Measurements from ENCODE around the gene ADK.

ADK gene

DNA sequence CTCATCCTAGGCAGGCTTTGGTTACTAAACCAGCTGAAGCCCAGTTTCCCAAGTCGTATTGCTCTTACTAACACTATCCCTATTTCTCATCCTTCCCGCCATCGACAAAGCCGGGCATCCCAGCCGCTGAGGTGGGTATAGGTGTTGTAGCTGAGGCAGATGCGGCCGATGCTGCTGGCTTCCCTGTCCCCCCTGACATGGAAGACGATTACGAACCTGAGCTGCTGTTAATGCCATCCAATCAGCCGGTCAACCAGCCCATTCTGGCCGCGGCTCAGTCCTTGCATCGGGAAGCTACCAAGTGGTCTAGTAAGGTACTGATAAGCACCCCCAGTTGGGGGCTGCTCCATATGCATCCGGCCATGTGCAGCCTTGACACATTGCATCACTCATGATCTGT lies 39.2 kb upstream of the ADK start:
- no peak overlapping the region for H3K27ac ChIP-seq
- TF ChIP-seq, protein P1, sequence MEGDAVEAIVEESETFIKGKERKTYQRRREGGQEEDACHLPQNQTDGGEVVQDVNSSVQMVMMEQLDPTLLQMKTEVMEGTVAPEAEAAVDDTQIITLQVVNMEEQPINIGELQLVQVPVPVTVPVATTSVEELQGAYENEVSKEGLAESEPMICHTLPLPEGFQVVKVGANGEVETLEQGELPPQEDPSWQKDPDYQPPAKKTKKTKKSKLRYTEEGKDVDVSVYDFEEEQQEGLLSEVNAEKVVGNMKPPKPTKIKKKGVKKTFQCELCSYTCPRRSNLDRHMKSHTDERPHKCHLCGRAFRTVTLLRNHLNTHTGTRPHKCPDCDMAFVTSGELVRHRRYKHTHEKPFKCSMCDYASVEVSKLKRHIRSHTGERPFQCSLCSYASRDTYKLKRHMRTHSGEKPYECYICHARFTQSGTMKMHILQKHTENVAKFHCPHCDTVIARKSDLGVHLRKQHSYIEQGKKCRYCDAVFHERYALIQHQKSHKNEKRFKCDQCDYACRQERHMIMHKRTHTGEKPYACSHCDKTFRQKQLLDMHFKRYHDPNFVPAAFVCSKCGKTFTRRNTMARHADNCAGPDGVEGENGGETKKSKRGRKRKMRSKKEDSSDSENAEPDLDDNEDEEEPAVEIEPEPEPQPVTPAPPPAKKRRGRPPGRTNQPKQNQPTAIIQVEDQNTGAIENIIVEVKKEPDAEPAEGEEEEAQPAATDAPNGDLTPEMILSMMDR (conservative IDR thresholded peaks at IDR 0.05), result no peak
- TF ChIP-seq ZFX (IDR thresholded peaks at IDR 0.05), result no peak

DNA sequence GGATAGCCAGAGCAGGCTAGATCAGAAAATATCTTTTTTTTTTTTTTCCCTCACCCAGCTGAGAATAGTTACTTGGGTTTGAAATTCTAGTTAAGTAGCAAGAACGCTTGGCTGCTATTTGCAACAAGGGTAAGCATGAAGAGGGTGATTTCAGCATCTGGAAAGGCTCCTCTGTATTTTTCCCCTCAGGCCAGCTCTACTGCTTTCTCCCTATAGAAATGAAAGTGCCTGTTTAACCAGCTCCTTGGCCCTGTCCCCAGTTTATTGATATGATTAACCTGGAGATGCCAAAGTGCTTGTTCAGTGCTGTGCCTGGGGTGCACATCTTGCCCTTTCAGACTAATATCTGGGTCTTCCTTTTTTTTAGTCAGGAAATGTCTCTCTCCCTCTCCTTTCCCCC lies 37.5 kb upstream of the ADK start:
- no peak for TF ChIP-seq ZFX (IDR thresholded peaks at IDR 0.05)
- TF ChIP-seq, protein P1 (conservative IDR thresholded peaks at IDR 0.05), result no peak
- no peak overlapping the region for H3K27ac ChIP-seq

DNA sequence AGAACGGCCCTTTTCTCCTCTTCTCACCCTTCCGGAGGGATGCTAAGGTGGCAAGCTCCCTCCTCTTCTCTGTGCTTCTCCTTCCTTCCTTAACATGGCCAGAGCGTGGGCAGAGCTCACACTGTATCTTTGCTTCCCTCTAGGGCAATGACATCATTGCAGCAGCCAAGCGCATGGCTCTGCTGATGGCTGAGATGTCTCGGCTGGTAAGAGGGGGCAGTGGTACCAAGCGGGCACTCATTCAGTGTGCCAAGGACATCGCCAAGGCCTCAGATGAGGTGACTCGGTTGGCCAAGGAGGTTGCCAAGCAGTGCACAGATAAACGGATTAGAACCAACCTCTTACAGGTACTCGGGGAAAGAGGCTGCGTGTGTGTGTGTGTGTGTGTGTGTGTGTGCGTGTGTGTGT lies 37.0 kb upstream of the ADK start:
- H3K27ac ChIP-seq, result no peak overlapping the region
- no peak for TF ChIP-seq ZFX (IDR thresholded peaks at IDR 0.05)
- TF ChIP-seq, protein P1 (conservative IDR thresholded peaks at IDR 0.05), result no peak

DNA sequence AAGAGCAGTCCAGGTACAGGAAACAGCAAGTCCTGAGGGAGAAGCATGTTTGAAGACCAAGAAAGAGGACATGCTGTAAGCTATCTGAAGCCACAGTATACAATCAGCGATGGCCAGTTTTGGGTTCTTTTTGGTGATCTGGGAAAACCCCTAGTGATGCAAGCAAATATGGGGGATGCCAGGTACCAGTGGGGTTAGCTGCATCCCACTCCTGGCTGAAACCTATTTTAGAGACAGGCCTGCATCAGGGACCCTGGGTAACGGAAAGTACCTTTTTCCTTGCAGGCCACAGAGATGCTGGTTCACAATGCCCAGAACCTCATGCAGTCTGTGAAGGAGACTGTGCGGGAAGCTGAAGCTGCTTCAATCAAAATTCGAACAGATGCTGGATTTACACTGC lies 33.3 kb upstream of the ADK start:
- no peak overlapping the region for H3K27ac ChIP-seq
- TF ChIP-seq, protein P1 (conservative IDR thresholded peaks at IDR 0.05), result no peak
- no peak for TF ChIP-seq ZFX (IDR thresholded peaks at IDR 0.05)

DNA sequence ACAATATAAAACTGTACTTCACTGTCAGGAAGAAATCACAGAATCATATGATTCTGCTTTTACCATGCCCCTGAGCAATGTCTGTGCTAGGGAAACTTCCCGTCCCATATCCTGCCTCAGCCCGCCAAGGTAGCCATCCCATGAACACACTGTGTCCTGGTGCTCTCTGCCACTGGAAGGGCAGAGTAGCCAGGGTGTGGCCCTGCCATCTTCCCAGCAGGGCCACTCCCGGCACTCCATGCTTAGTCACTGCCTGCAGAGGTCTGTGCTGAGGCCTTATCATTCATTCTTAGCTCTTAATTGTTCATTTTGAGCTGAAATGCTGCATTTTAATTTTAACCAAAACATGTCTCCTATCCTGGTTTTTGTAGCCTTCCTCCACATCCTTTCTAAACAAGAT lies 32.2 kb upstream of the ADK start:
- no peak overlapping the region for H3K27ac ChIP-seq
- TF ChIP-seq ZFX (IDR thresholded peaks at IDR 0.05), result no peak

DNA sequence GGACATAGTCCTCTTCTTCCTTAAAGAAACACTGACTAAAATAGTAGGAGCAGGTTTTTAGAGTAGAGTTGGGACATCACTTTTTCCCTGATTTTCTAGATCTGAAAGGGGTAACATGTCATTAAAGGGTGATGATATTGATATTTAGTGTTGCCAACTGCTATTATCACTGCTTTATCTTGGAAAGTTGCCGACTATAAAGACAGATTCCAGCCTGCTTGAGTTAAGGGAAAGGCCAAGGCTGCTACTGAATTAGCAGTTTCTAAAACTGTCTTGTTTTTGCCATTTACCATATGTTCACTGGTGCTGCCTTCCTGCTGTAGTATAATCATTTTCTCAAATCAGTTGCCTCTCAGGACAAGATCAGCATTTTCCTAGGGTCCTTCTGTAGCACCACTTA lies 30.1 kb upstream of the ADK start:
- no peak overlapping the region for H3K27ac ChIP-seq
- TF ChIP-seq, protein P1 (conservative IDR thresholded peaks at IDR 0.05), result no peak
- no peak for TF ChIP-seq ZFX (IDR thresholded peaks at IDR 0.05)

DNA sequence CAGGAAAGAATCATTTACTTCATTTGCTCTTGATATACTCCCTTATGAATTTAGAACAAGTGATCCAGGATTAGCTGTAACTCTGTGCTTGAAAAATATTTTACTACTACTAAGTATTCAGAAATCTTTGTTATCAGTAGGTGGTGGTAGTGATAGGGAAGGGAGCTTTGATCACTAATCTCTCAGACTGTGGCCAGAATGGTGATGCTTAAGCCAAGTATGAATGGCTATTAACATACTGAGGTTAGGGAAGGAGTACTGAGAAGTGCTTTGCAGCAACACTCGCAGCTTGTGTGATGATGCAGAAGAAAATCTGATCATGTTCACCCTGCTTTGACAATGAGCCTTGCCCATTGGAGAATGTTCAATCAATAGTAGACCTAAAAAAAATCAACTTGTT lies 29.7 kb upstream of the ADK start:
- no peak for TF ChIP-seq ZFX (IDR thresholded peaks at IDR 0.05)
- TF ChIP-seq, protein P1 (conservative IDR thresholded peaks at IDR 0.05), result no peak
- no peak overlapping the region for H3K27ac ChIP-seq

DNA sequence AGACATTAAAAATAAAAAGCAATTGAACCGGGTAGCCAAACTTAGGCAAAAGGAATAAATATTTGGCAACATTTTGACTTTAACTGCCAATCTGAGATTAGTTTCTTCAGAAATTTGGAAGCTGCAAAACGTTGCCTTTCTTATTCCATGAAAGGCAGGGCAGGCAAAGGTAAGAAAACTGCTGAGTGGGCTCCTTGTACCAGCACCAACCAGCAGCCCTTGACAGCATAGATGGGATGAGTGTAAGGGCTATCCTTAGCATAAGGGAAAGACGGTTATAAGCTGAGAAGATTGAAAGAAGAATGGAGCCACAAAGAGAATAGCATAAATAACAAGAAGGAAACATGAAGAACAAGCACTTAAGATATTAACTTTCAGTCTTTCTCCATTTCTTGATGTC lies 29.0 kb upstream of the ADK start:
- no peak overlapping the region; the same call in 1 of the 2 replicates for H3K27ac ChIP-seq
- no peak for TF ChIP-seq ZFX (IDR thresholded peaks at IDR 0.05)
- TF ChIP-seq, protein P1 (conservative IDR thresholded peaks at IDR 0.05), result no peak
